Measurements from ENCODE around the gene UBTD2. TPM values are rescaled to one million over a fixed set of nuclear protein-coding genes. Genes with fewer than 3 reads are reported as not detected.

The UBTD2 gene
- total RNA-seq, 1 experiment from 2014 or later: 42.6 TPM

- Mint-ChIP-seq H3K27ac (no peak overlapping the region), H3K36me3 (ENCODE audit: insufficient read depth in 1 of 3, low read depth in 3 of 3) (peaks cover 0 to 6% (median 4%) of the 10 kb centered on the region in 3 experiments; a peak in 4 of 7 replicates), H3K9me3 (peaks cover 2 to 6% of the 10 kb centered on the region in 2 experiments; a peak in 4 of 5 replicates), H3K4me3 (no peak overlapping the region), H3K27me3 (ENCODE audit: low read depth) (peaks cover 1% of the 10 kb centered on the region; the same call in 1 of the 2 replicates), H3K4me1 (peaks cover under 1 to 1% of the 10 kb centered on the region in 2 experiments)
- Histone ChIP-seq H3K27ac (ENCODE audit: insufficient read length, low read depth, low read length) (no peak overlapping the region), H2AFZ (ENCODE audit: low read length) (no peak overlapping the region), H3T11ph (ENCODE audit: low read length) (no peak overlapping the region), H3K23me2 (ENCODE audit: insufficient read length, low read depth, low read length, poor library complexity, severe bottlenecking) (no peaks in the 10 kb centered on the region), H3K14ac (ENCODE audit: insufficient read depth, low read length) (no peak overlapping the region), H2BK20ac (ENCODE audit: low read depth, low read length, poor library complexity, severe bottlenecking) (no peak overlapping the region), H4K91ac (ENCODE audit: insufficient read length, low read depth, low read length) (no peak overlapping the region), H3K9me3 (ENCODE audit: control insufficient read depth, low read depth, low read length) (no peaks in the 10 kb centered on the region), H3K4me2 (ENCODE audit: insufficient read depth, insufficient read length, low read length) (no peak overlapping the region), H4K5ac (ENCODE audit: insufficient read length, low read depth, low read length) (no peak overlapping the region), H3K27me3 (ENCODE audit: insufficient read depth, low read length) (no peaks in the 10 kb centered on the region), H2BK15ac (ENCODE audit: low read depth, low read length) (no peak overlapping the region), H2BK5ac (ENCODE audit: insufficient read length, low read length) (no peak overlapping the region), H3K4me1 (ENCODE audit: insufficient read depth, low read length) (0 out of 2 replicates have a peak, but pooled peaks cover 2% of the 10 kb centered on the region), H2AK5ac (ENCODE audit: insufficient read length, low read length) (no peak overlapping the region), H3K79me2 (ENCODE audit: insufficient read depth, low read length) (no peaks in the 10 kb centered on the region), H3K4ac (ENCODE audit: low read depth, low read length) (no peak overlapping the region), H2BK12ac (ENCODE audit: insufficient read length, low read depth, low read length) (no peak overlapping the region), H4K8ac (replicated peaks; ENCODE audit: insufficient read length, low read depth, low read length) (no peak overlapping the region), H3K9ac (ENCODE audit: extremely low read depth, insufficient read length, low read length) (no peak overlapping the region), H3K18ac (ENCODE audit: insufficient read length, low read depth, low read length) (no peak overlapping the region), H2BK120ac (ENCODE audit: low read depth, low read length, poor library complexity, severe bottlenecking) (no peak overlapping the region), H3K56ac (ENCODE audit: insufficient read length, low read depth, low read length) (no peak overlapping the region), H3K23ac (ENCODE audit: insufficient read length, low read depth, low read length) (no peak overlapping the region), H4K20me1 (ENCODE audit: control insufficient read depth, insufficient read depth, insufficient read length) (no peaks in the 10 kb centered on the region), H3K79me1 (ENCODE audit: insufficient read depth, low read depth, low read length, poor library complexity, severe bottlenecking) (no peaks in the 10 kb centered on the region)
- DNase-seq: no peak
- no CpG with 5 or more reads among the region's 6 CpGs for WGBS (ENCODE audit: extremely low coverage, insufficient read length, low lambda C conversion rate)
- no peak for TF ChIP-seq CTCF (conservative IDR thresholded peaks at IDR 0.05)
These were observed 83.1 kb downstream of the UBTD2 start for GRCh38 chr5:172200476-172200875.
